ENCODE measurements around the gene IFNG.

The IFNG gene

GRCh38 chr12:68111995-68112394, 47.5 kb downstream of the IFNG start:
- no peak for FAIRE-seq

- FAIRE-seq, result no peak
These were observed 49.9 kb downstream of the IFNG start for GRCh38 chr12:68109444-68110217.

DNA sequence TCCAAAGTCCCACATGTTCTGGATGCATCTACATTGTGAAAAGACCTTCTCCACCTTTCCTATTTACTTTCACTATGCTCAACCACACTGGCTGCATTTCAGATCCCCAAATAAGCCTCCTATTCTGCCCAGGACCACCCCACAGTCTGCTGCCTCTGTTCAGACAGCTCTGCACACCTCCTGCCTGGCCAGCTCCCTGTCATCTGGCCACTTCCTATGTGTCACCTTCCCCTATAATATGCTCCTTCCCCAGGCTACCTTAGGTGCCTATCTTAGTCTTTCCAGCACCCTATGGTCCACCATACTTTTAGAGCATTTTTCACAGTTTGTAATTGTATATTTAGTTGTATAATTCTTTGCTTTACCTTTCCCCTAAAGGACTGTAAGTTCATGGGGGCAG, 50.5 kb downstream of the IFNG start:
- no peak for FAIRE-seq

- no peak for FAIRE-seq
These were observed 52.9 kb downstream of the IFNG start for GRCh38 chr12:68106660-68107059.

GRCh38 chr12:68106160-68106559, 53.4 kb downstream of the IFNG start:
- FAIRE-seq, result no peak

All from A204.1 (cell line).